K562 (cell line): ENCODE results near the gene TRAF3IP3. TPM values are rescaled to one million over a fixed set of nuclear protein-coding genes. Genes with fewer than 3 reads are reported as not detected.

Experiments
- ATAC-seq: fragments of 200-7000 bp; cut with Tn5 transposase; 3 replicates; pipeline ENCODE4 v1.9.1; 2020; ENCODE audit warnings: moderate library complexity
- BruUV-seq: library from RNA; stranded (reverse); fragments of 400-500 nt; replicated peaks from 2 replicates; lab custom pipeline; 2021; lab: Mats Ljungman, UMichigan
- CTCF ChIA-PET: fragments of 300-600 bp; formaldehyde crosslinking; extraction: SDS; loops from one replicate; lab custom pipeline; 2021; ENCODE audit warnings: low intra/inter-chr PET ratio; lab: Yijun Ruan, JAX
- POLR2A ChIA-PET: fragments of 300-600, 350-650 bp; sonication (Branson Sonifier 250); formaldehyde crosslinking; extraction: SDS; loops from one replicate; lab custom pipeline; 2021; ENCODE audit warnings: antibody characterized with exemption, inconsistent platforms; lab: Yijun Ruan, JAX
- DNase-seq, 4 experiments: peaks; one replicate each; pipeline versions ENCODE4 v3.0.0 to v3.0.0-alpha.2; 2011 to 2018; ENCODE audit warnings: low spot score in 3 of 4, mixed read lengths in 3 of 4; ENCODE audit errors: extremely low read depth in 1 of 4
- FAIRE-seq: peaks from 2 replicates; lab custom pipeline; 2011; peaks lifted over from hg19 to GRCh38; lab: Jason Lieb, UNC
- H2AFZ ChIP-seq: 2 replicates; pipeline ENCODE4 v1.6.0; 2011; ENCODE audit warnings: low read depth, low read length, control low read depth, inconsistent platforms
- H3K27ac ChIP-seq: fragments of 200-600 bp; 3 replicates; pipeline ENCODE4 v1.8.0; 2011; ENCODE audit warnings: low read depth, mild to moderate bottlenecking, control low read depth, inconsistent platforms, low read length, moderate library complexity, mixed read lengths; ENCODE audit errors: extremely low read depth
- H3K27me3 ChIP-seq, 2 experiments: fragments of 300-600 bp in 1 of 2; 2 replicates in 1 of 2; 3 replicates in 1 of 2; pipeline versions ENCODE4 v1.6.0 to v1.8.0; 2011; ENCODE audit warnings: inconsistent platforms in 2 of 2, low read length in 2 of 2, mild to moderate bottlenecking in 1 of 2, mixed read lengths in 1 of 2, moderate library complexity in 1 of 2; ENCODE audit not compliant: control insufficient read depth in 2 of 2, insufficient read depth in 2 of 2
- H3K36me3 ChIP-seq: fragments of 300-600 bp; 3 replicates; pipeline ENCODE4 v1.8.0; 2011; ENCODE audit warnings: mild to moderate bottlenecking, low read length, inconsistent platforms; ENCODE audit not compliant: control insufficient read depth, insufficient read depth
- H3K4me1 ChIP-seq, 2 experiments: fragments of 200-600 bp in 1 of 2; replicated peaks in 1 of 2; 2 replicates in 1 of 2; 3 replicates in 1 of 2; pipeline versions ENCODE4 v1.5.1 to v1.8.0; 2011; ENCODE audit warnings: inconsistent platforms in 2 of 2, low read length in 2 of 2, mild to moderate bottlenecking in 1 of 2, mixed read lengths in 1 of 2, moderate library complexity in 1 of 2; ENCODE audit not compliant: control insufficient read depth in 2 of 2, insufficient read depth in 2 of 2
- H3K4me2 ChIP-seq: 2 replicates; pipeline ENCODE4 v1.6.1; 2011; ENCODE audit warnings: low read length, control low read depth, inconsistent platforms, mixed read lengths; ENCODE audit not compliant: insufficient read depth
- H3K4me3 ChIP-seq: fragments of 200-600 bp; sonication (generic), shearing (Covaris generic); 2 replicates; pipeline ENCODE4 v1.5.1; 2016; ENCODE audit warnings: control low read depth, inconsistent platforms
- H3K79me2 ChIP-seq: fragments of 200-600 bp; 3 replicates; pipeline ENCODE4 v1.8.0; 2011; ENCODE audit warnings: low read length, inconsistent platforms; ENCODE audit not compliant: control insufficient read depth, insufficient read depth
- H3K9ac ChIP-seq, 2 experiments: 2 replicates each; pipeline versions ENCODE4 v1.6.0 to v1.6.1; 2011; ENCODE audit warnings: low read depth in 2 of 2, low read length in 2 of 2, control low read depth in 1 of 2, inconsistent platforms in 1 of 2, mild to moderate bottlenecking in 1 of 2, mixed read lengths in 1 of 2; ENCODE audit not compliant: insufficient read depth in 1 of 2
- H3K9me1 ChIP-seq: one replicate; pipeline ENCODE4 v1.6.0; 2011; ENCODE audit warnings: inconsistent platforms, mild to moderate bottlenecking, low read length, moderate library complexity; ENCODE audit not compliant: control insufficient read depth, insufficient read depth
- H3K9me3 ChIP-seq: replicated peaks from 2 replicates; pipeline ENCODE4 v1.5.1; 2011; ENCODE audit warnings: low read depth, low read length, inconsistent platforms; ENCODE audit not compliant: control insufficient read depth, insufficient read depth
- H4K20me1 ChIP-seq: replicated peaks from 2 replicates; pipeline ENCODE4 v1.6.1; 2011; ENCODE audit warnings: low read length, inconsistent platforms, mixed read lengths; ENCODE audit not compliant: control insufficient read depth, insufficient read depth
- CBX8 ChIP-seq: fragments of 200-600 bp; sonication (generic); IDR thresholded peaks from 2 replicates; pipeline ENCODE4 v1.6.1; 2012; ENCODE audit warnings: borderline replicate concordance, mixed run types, low read depth, mild to moderate bottlenecking, moderate library complexity, mixed read lengths, low read length, control low read depth, inconsistent platforms; ENCODE audit not compliant: poor library complexity, severe bottlenecking; ENCODE audit errors: extremely low read depth
- MAFG ChIP-seq: fragments of 450-650 bp; conservative IDR thresholded peaks from 2 replicates; pipeline ENCODE4 v1.6.1; 2016; ENCODE audit warnings: missing genetic modification characterization, missing compliant biosample characterization
- MLLT1 ChIP-seq, 2 experiments: fragments of 450-650 bp; IDR thresholded peaks; 2 replicates each; pipeline ENCODE4 v1.6.1; 2016
- PRDM10 ChIP-seq: fragments of 450-650 bp; IDR thresholded peaks from 2 replicates; pipeline ENCODE4 v1.6.1; 2018; ENCODE audit not compliant: partially characterized antibody
- RNF2 ChIP-seq: sonication (generic); IDR thresholded peaks from 2 replicates; pipeline ENCODE4 v1.6.1; 2016
- RUNX1 ChIP-seq: sonication (generic); IDR thresholded peaks from 2 replicates; pipeline ENCODE4 v1.6.1; 2016; ENCODE audit warnings: antibody characterized with exemption, low read depth
- ZBTB17 ChIP-seq: fragments of 450-650 bp; formaldehyde crosslinking; IDR thresholded peaks from 2 replicates; pipeline ENCODE4 v1.4.0; 2020; ENCODE audit warnings: mild to moderate bottlenecking
- WGBS: fragments of 100-300 bp; shearing (Covaris generic); methylation state at CpG from one replicate; pipeline ENCODE4 v1.1.6; 2016; ENCODE audit warnings: low coverage, mixed read lengths; ENCODE audit not compliant: insufficient coverage; ENCODE audit errors: missing lambda C conversion rate; 5-methylcytosine and 5-hydroxymethylcytosine counted together
- in situ Hi-C: fragments of 300-500 bp; cut with MboI; formaldehyde crosslinking; loops from 4 replicates; pipeline ENCODE4 v1.15.0; 2018; ENCODE audit warnings: inconsistent platforms, mixed read lengths
- intact Hi-C: fragments of 100-400 bp; cut with micrococcal nuclease; formaldehyde crosslinking; loops from 2 replicates; pipeline ENCODE4 v1.14.2; 2022
- polyA plus RNA-seq, 8 experiments: library from polyadenylated mRNA; depleted of rRNA in 4 of 8; stranded (reverse) in 5 of 8; unstranded in 3 of 8; fragments of >200 nt; fragmentation: Nextera tagmentation in 2 of 8; fragmentation: Illumina TruSeq in 1 of 8; extraction: Ambion mirVana in 2 of 8; extraction: Trizol in 1 of 8; gene quantifications; 2 replicates each; pipeline versions ENCODE4 v1.2.1 to v1.2.3, GENCODE V29; 2011 to 2014; ENCODE audit warnings: inconsistent platforms in 1 of 8, missing spikeins in 1 of 8
- total RNA-seq, 7 experiments: library from RNA; depleted of rRNA in 6 of 7; stranded (reverse); fragments of >200 nt in 6 of 7; fragmentation: Illumina TruSeq in 2 of 7; extraction: Trizol in 2 of 7; gene quantifications; 2 replicates each; pipeline versions ENCODE4 v1.2.1 to v1.2.3, GENCODE V29; 2011 to 2021; ENCODE audit warnings: low replicate concordance in 1 of 7

TRAF3IP3 gene
- total and polyA plus RNA-seq, 9 of the 15 experiments (the other 6 are each of a cell fraction or from before 2014, with no cell fraction given) = 0.06 to 1.1 (median 0.31) TPM

- intact Hi-C loops (loop anchor here (10.0 kb wide), 1 partner anchor 138 kb away; no protein-coding TSS in a partner anchor), in situ Hi-C loops (no loop called here)
- no peak overlapping the region for H3K4me3 ChIP-seq
- WGBS = 0% methylated on average over 8 of the region's 8 CpGs
- no TSS peak for BruUV-seq
- H3K79me2 ChIP-seq = no peaks in the 10 kb centered on the region
- FAIRE-seq = no peak
- ATAC-seq = no peak; the same call in 2 of the 3 replicates
- H3K27me3 ChIP-seq = peaks cover 10 to 28% of the 10 kb centered on the region in 2 experiments
- no peak for DNase-seq
- no peak overlapping the region for H2AFZ ChIP-seq
- no peaks in the 10 kb centered on the region for H3K36me3 ChIP-seq
- H3K9ac ChIP-seq = no peak overlapping the region
- H4K20me1 ChIP-seq = no peaks in the 10 kb centered on the region
- peaks cover 3 to 5% of the 10 kb centered on the region in 2 experiments; a peak in 4 of 5 replicates for H3K4me1 ChIP-seq
- H3K4me2 ChIP-seq = no peak overlapping the region
- H3K9me3 ChIP-seq = no peaks in the 10 kb centered on the region
- no peak overlapping the region for H3K27ac ChIP-seq
- POLR2A ChIA-PET = interaction anchor here (1.1 kb wide), 1 partner anchor 173 kb away, joined by 4 read pairs; no protein-coding TSS in a partner anchor
- TF ChIP-seq MAFG (tag) (peak; percentile 63), ZBTB17 (CRISPR knock-in tag) (peak; percentile 93), MLLT1 (IDR thresholded peaks at IDR 0.05) (no peak), PRDM10 (peak; percentile 25), CBX8 (peak; percentile 80), RUNX1 (no peak), RNF2 (peak; percentile 23; the same call in 1 of the 2 replicates)
- CTCF ChIA-PET = interaction anchor here (0.6 to 1.1 kb wide), 2 partner anchors 67 to 166 kb away, joined by 3 read pairs; partner anchors contain the start of gene G0S2
- H3K9me1 ChIP-seq = no peaks in the 10 kb centered on the region
Measured at GRCh38 chr1:209742409-209743144, 13.3 kb upstream of the TRAF3IP3 start.
